SJSA1 (cell line): Measurements from ENCODE around the gene ALPI. TPM values are rescaled to one million over a fixed set of nuclear protein-coding genes. Genes with fewer than 3 reads are reported as not detected.
"Not testable (repeated sequence)": the region's sequence is repeated elsewhere in the genome, so short reads cannot be mapped to it uniquely, and the experiment has no call there.

Experiments used
- DNase-seq, 2 experiments: peaks; one replicate each; pipeline ENCODE4 v3.0.0-alpha.2; 2015 to 2020; ENCODE audit warnings: low spot score in 2 of 2, low read depth in 1 of 2
- H3K27ac ChIP-seq: fragments of 250-450 bp; sonication (Bioruptor Pico); 2 replicates; pipeline ENCODE4 v1.5.1; 2020; ENCODE audit warnings: mild to moderate bottlenecking, moderate library complexity
- H3K27me3 ChIP-seq: fragments of 250-450 bp; sonication (Bioruptor Pico); replicated peaks from 2 replicates; pipeline ENCODE4 v1.5.1; 2020; ENCODE audit warnings: mild to moderate bottlenecking, moderate library complexity
- H3K36me3 ChIP-seq: fragments of 250-450 bp; sonication (Bioruptor Pico); 2 replicates; pipeline ENCODE4 v1.5.1; 2020; ENCODE audit warnings: mild to moderate bottlenecking
- H3K4me1 ChIP-seq: fragments of 250-450 bp; sonication (Bioruptor Pico); replicated peaks from 2 replicates; pipeline ENCODE4 v1.6.1; 2021; ENCODE audit warnings: mild to moderate bottlenecking
- H3K4me3 ChIP-seq: fragments of 250-450 bp; sonication (Bioruptor Pico); 2 replicates; pipeline ENCODE4 v1.5.1; 2020; ENCODE audit warnings: mild to moderate bottlenecking
- H3K9me3 ChIP-seq: fragments of 250-450 bp; sonication (Bioruptor Pico); replicated peaks from 2 replicates; pipeline ENCODE4 v1.5.1; 2020; ENCODE audit warnings: mild to moderate bottlenecking
- total RNA-seq: library from RNA; depleted of rRNA; stranded (reverse); fragments of >200 nt; shearing (Covaris generic); gene quantifications from 2 replicates; pipeline ENCODE4 v1.2.3, GENCODE V29; 2014; rRNA removed

The ALPI gene
- total RNA-seq: not detected in 2 replicates

DNA sequence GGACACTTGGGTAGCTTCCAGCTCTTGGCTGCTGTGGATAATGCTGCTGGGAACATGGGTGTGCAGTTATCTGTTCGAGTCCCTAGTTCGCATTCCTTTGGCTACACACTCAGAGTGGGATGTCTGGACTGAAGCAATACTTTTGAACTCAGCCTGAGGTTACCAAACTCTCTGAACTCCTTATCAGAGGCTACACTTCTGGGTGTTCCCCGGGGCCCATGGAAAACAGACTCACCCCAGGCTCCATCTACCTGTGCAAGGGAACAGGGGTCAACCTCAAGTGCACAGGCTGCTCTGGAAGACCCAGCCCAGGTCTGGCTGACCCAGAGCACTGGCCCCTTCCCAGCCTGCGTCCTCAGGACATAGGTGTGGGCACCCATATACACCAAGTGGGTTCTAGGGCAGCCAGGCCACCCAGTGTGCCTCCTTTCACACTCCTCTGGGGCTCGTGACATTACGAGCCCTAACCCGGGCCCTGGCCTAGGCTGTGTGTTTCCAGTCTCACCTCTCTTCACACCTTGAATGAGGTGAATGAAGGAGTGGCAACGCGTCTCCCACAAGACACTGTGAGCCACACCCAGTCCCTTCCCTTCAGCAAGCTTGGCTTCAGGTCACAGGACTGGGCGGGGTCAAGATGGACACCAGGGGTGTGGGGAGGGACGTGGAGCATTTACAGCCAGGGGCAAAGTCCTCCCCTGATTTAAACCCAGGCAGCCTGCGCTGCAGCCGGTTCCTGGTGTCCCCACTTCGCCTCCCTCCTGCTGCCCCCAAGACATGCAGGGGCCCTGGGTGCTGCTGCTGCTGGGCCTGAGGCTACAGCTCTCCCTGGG lies at the start of gene ALPI:
TSS of gene ALPI (plus strand) at position 728 of the 830 bp plus-strand sequence. CDS start at position 775, 47 bp downstream.
- H3K9me3 ChIP-seq: no peaks in the 10 kb centered on the region
- peaks cover 20% of the 10 kb centered on the region; the same call in 1 of the 2 replicates for H3K27me3 ChIP-seq
- H3K4me1 ChIP-seq: no peaks in the 10 kb centered on the region
- H3K4me3 ChIP-seq: no peak within 1 kb of the TSS
- H3K27ac ChIP-seq: no peak within 1 kb of the TSS
- H3K36me3 ChIP-seq: no peaks in the 10 kb centered on the region
- no peak for DNase-seq

DNA sequence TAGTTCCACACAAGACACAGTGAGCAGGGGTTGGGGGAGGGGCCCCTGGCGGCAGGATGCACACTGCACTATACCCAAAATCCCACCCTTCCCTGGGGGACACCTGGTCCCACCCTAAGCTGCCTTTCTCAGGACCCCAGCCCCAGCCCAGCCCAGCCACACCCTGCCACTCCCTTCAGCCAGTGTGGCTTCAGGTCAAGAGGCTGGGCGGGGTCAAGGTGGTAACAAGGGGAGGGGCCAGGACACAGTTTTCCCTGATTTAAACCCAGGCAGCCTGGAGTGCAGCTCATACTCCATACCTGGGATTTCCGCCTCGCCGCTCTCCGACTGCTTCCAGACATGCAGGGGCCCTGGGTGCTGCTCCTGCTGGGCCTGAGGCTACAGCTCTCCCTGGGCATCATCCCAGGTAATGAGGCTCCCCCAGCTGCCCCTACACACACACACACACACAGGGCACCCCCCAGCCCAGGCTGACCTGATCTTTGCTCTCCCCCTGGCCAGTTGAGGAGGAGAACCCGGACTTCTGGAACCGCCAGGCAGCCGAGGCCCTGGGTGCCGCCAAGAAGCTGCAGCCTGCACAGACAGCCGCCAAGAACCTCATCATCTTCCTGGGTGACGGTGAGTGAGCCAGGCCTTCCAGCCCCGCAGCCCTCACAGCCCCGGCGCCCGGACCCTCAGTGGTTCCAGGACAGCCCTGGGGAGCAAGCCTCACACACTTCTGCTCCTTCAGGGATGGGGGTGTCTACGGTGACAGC lies 49.2 kb upstream of the ALPI start, which contains the start of gene ALPG:
TSS of gene ALPG (plus strand) at position 289 of the 755 bp plus-strand sequence. CDS start at position 340, 51 bp downstream.
- DNase-seq: no peak
- H3K27me3 ChIP-seq: peaks cover 4% of the 10 kb centered on the region; the same call in 1 of the 2 replicates
- H3K4me3 ChIP-seq: no peak within 1 kb of the TSS
- no peaks in the 10 kb centered on the region for H3K4me1 ChIP-seq
- no peaks in the 10 kb centered on the region for H3K36me3 ChIP-seq
- H3K9me3 ChIP-seq: no peaks in the 10 kb centered on the region
- no peak within 1 kb of the TSS for H3K27ac ChIP-seq

DNA sequence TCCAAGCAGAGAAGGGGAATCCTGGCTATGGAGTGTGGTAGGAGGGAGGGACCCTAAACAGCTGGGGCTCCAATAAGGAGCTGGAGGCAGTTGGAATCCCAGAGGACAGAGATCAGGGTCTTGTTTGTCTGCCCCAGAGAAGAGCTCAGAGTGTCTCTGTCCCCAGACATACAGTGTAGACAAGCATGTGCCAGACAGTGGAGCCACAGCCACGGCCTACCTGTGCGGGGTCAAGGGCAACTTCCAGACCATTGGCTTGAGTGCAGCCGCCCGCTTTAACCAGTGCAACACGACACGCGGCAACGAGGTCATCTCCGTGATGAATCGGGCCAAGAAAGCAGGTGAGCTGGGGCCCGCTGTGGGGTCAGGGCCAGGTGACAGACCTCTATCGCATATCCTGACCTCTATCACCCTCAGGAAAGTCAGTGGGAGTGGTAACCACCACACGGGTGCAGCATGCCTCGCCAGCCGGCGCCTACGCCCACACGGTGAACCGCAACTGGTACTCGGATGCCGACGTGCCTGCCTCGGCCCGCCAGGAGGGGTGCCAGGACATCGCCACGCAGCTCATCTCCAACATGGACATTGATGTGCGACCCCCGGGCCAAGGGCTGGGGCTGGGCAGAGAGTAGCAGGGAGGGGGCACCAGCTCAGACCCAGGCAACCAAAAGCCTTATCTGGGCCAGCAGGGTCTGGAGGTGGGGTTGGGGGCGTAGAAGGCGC lies 48.4 kb upstream of the ALPI start:
- H3K36me3 ChIP-seq, H3K4me3 ChIP-seq, DNase-seq, H3K9me3 ChIP-seq, H3K4me1 ChIP-seq, H3K27ac ChIP-seq: not testable (repeated sequence)
- peaks cover 10% of the 10 kb centered on the region for H3K27me3 ChIP-seq

DNA sequence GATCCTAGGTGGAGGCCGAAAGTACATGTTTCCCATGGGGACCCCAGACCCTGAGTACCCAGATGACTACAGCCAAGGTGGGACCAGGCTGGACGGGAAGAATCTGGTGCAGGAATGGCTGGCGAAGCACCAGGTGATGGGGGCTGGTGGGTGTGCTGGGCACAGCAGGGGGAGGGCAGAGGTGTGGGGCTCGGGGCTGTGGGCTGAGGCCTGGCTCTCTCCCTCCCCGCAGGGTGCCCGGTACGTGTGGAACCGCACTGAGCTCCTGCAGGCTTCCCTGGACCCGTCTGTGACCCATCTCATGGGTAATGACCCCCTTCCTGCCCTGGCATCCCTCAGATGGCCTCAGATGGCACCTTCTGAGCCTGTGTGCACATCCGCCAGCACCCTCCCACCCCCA lies 47.7 kb upstream of the ALPI start:
- H3K4me1 ChIP-seq, H3K27ac ChIP-seq, H3K9me3 ChIP-seq, H3K36me3 ChIP-seq, H3K4me3 ChIP-seq, DNase-seq: not testable (repeated sequence)
- peaks cover 17% of the 10 kb centered on the region for H3K27me3 ChIP-seq

DNA sequence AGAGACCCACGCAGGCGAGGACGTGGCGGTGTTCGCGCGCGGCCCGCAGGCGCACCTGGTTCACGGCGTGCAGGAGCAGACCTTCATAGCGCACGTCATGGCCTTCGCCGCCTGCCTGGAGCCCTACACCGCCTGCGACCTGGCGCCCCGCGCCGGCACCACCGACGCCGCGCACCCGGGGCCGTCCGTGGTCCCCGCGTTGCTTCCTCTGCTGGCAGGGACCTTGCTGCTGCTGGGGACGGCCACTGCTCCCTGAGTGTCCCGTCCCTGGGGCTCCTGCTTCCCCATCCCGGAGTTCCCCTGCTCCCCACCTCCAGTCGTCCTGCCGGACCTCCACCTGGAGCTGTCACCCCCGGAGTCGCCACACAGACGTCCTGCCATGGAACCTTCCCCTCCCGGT lies 46.3 kb upstream of the ALPI start:
- H3K27ac ChIP-seq, H3K4me1 ChIP-seq, H3K36me3 ChIP-seq, H3K9me3 ChIP-seq, H3K4me3 ChIP-seq, DNase-seq: not testable (repeated sequence)
- H3K27me3 ChIP-seq: peaks cover 20% of the 10 kb centered on the region

DNA sequence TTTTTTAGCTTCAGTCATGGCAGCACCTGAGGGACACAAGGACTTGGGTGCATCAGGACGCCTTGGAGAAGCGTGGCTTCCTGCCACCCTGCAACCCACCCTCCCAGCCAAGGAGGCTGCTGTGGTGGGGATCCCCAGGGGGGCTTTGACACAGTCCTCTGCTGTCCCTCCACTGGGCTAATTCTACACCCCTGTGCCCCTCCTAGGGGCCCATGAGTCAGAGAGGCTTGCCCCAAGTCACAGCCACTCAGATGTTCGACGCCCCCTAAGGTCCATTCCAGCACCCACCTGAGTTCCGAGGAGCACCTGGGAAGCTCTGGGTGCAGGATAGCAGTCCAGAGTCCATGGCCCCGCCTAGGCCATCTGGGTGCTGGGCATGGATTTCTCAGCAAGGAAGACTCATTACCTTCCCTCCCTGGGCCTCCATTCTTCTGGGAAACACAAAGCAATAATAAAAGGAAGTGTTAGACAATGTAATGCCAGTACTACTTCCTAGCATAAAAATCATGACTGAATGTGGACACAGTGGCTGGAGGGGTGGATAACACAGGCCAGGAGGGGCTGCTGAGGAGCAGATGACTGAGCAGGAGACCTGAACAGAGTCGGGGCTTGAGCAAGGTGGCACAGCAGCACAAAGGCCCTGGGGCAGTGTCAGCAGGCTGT lies 45.6 kb upstream of the ALPI start:
- Histone ChIP-seq H3K36me3 (no peaks in the 10 kb centered on the region), H3K27ac (no peak overlapping the region), H3K9me3 (no peaks in the 10 kb centered on the region), H3K4me3 (no peak overlapping the region), H3K4me1 (no peaks in the 10 kb centered on the region), H3K27me3 (peaks cover 20% of the 10 kb centered on the region)
- DNase-seq: no peak

DNA sequence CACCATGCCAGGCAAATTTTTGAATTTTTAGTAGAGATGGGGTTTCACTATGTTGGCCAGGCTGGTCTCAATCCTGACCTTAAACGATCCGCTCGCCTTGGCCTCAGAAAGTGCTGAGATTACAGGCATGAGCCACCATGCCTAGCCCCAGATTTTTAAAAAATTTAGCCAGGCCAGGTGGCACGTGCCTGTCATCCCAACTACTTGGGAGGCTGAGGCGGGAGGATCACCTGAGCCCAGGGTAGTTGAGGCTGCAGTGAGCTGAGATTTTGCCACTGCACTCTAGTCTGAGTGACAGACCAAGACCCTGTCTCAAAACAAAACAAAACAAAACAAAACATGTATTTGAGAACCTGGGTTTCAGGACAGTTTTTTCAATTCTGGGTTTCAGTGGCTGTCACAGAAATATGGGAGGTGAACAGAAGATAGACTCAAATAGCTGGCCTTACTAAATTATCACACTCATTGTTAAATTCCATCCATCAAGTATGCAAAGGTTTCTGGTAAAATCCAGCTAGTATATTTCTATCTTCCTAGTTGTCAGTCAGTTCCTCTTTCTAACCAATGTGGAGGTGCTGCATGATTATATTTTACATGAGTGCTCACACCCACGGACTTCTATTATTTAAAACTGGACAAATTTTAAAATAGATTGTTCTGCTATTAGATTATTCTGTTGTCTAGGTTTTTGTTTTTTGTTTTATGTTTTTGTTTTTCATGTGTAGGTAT lies 43.9 kb upstream of the ALPI start:
- H3K36me3 ChIP-seq: no peaks in the 10 kb centered on the region
- H3K27ac ChIP-seq: no peak overlapping the region
- H3K9me3 ChIP-seq: no peaks in the 10 kb centered on the region
- no peak overlapping the region for H3K4me3 ChIP-seq
- H3K4me1 ChIP-seq: no peaks in the 10 kb centered on the region
- DNase-seq: no peak
- peaks cover 20% of the 10 kb centered on the region for H3K27me3 ChIP-seq

DNA sequence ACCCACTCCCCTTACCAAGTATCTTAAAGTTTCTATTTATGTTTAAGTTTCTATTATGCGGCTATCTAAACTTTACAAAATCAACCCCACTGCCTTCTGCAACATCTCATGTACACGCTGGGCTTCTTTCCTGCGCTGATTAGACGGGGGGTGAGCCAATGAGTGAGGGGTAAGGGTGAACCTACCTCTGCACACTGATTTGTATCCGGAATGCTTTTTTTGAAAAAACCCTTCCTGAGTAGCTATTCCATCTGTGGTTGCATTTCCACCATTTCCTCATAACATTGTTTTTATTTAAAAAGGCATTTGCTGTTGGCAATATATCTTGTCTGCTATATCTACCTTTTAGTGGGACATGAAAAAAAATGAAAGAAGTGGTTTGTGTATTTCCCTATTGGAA lies 43.0 kb upstream of the ALPI start:
- H3K36me3 ChIP-seq: no peaks in the 10 kb centered on the region
- no peak for DNase-seq
- H3K9me3 ChIP-seq: no peaks in the 10 kb centered on the region
- peaks cover 20% of the 10 kb centered on the region for H3K27me3 ChIP-seq
- H3K4me1 ChIP-seq: no peaks in the 10 kb centered on the region
- no peak overlapping the region for H3K4me3 ChIP-seq
- no peak overlapping the region for H3K27ac ChIP-seq

DNA sequence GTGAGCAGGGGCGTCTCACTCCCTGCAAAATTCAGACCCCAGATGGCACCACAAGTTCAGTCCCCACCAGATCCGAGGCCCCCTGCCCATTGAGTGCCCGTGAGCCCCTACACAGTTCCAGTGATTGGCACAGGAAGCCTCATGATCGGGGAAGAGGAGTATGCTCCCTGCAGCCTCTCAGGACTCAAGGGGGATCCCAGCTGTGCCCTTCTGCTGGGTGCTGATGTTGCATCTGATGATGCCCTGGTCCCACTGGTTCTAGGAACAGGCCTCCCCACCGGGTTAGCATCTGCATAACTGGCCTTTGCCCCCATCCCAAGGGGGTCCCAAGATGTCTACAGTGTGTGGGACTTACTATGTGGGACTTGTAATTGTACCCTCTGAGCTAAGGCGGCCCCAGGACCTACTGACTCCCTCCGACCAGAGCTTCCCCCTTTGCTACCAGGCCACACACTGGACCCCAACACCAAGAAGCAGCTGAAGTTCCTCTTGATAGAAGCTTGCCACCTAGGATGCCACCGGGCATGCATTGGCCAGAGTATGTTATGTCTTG lies 40.7 kb upstream of the ALPI start:
- DNase-seq: no peak
- no peaks in the 10 kb centered on the region for H3K9me3 ChIP-seq
- H3K4me3 ChIP-seq: no peak overlapping the region
- peaks cover 42% of the 10 kb centered on the region for H3K27me3 ChIP-seq
- H3K36me3 ChIP-seq: no peaks in the 10 kb centered on the region
- H3K4me1 ChIP-seq: peaks cover 16% of the 10 kb centered on the region
- no peak overlapping the region for H3K27ac ChIP-seq

DNA sequence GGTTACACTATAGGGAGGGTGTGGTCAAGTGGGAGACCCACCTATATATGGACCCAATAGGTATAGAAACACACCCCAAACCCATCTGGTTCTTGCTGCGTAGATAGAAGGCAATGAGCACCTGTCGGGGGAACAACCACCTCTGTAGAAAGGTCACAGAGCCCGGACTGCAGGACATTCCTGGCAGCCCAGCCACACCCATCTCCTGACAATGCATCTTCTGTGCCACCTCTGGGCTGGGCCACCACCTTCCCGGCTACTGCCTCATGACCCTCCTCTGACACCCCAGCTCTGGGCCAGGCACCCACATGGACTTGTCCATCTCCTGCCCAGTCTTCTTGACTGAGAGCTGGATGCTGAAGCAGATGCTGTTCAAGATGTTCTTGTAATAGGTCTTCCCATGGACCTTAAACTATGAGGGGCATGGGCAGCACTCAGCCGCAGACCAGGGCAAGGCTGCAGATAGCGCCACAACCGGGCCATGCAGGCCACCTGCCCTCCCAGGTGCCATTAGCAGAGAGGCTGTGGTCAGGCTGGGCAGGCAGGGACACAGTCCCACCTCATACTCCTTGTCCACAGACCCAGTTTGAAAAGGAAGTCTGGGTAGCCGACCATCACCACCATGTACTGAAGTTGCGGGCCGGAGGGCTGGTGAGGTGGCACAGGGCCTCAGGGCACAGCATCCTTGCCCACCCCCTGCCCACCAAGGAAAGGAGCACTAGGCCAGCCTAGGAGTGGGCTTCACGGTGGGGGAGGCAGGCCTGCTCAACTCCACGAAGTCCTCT lies 40.0 kb upstream of the ALPI start:
- peaks cover 49% of the 10 kb centered on the region for H3K27me3 ChIP-seq

DNA sequence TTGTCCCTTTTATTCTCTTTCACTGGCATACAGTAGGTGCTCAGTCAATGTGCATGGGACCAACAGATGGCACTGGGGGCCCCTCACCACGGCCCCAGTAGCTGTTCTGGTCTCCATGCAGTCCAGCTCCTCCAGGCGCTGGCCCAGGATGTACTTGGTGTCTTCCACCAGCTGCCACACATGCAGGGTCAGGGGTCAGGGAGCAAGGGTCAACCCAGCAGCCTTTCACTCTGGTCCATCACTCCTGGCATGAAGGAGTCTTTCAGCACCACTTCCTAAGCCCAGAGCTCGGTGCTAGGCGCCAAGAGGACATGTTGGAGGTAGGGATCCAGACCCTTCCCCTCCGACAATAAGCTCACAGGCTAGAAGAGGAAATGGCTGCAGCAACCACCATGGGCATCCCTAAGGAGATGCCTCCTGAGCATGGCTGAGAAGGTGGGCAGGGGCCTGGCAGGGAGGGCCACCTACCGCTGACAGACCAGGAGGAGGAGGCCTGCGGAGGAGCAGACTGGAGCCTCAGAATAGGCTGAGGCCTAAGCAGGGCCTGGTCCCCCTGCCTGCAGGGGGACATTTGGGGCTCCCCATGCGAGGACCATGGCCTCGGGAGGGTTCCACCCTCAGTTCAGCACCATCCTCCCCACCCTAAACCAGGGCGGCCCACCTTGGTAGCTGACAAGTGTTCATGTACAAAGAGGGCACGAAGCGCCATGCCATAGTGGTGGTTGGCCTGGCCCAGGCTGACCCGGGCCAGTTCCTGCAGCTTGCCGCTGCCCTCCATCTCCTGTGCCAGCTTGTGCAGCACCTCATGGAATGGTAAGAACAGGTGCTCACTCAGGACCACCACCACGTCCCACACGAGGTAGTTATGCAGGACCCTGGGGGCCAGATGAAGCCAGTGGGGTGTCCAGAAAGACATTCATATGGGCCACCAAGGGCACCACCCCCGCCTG lies 39.2 kb upstream of the ALPI start:
- H3K4me1 ChIP-seq: peaks cover 24% of the 10 kb centered on the region
- H3K27me3 ChIP-seq: peaks cover 54% of the 10 kb centered on the region
- DNase-seq: no peak
- no peaks in the 10 kb centered on the region for H3K36me3 ChIP-seq
- no peak overlapping the region for H3K4me3 ChIP-seq
- H3K27ac ChIP-seq: no peak overlapping the region
- peaks cover 9% of the 10 kb centered on the region; the same call in 1 of the 2 replicates for H3K9me3 ChIP-seq

More for the DNA sequence above, 40.0 kb upstream of the ALPI start:
- Histone ChIP-seq H3K36me3 (no peaks in the 10 kb centered on the region), H3K9me3 (peaks cover 5% of the 10 kb centered on the region; the same call in 1 of the 2 replicates), H3K27ac (no peak overlapping the region), H3K4me3 (no peak overlapping the region), H3K4me1 (peaks cover 22% of the 10 kb centered on the region)
- DNase-seq: no peak
